Endothelial cell (in vitro differentiated cells): ENCODE measurements around the gene APCS. TPM values are rescaled to one million over a fixed set of nuclear protein-coding genes. Genes with fewer than 3 reads are reported as not detected.
A peak's percentile ranks its signal among the peaks of the same experiment; 100 is the strongest.

Experiments used
- DNase-seq: peaks from one replicate; pipeline ENCODE4 v3.0.0; 2021; ENCODE audit warnings: low spot score
- H3K27ac Mint-ChIP-seq: one replicate; pipeline ENCODE4 v1.8.0; 2021; ENCODE audit warnings: mixed read lengths, inconsistent platforms; ENCODE audit not compliant: unreplicated experiment
- H3K27me3 Mint-ChIP-seq: one replicate; pipeline ENCODE4 v1.8.0; 2021; ENCODE audit warnings: mild to moderate bottlenecking, moderate library complexity, mixed read lengths, inconsistent platforms; ENCODE audit not compliant: unreplicated experiment
- H3K36me3 Mint-ChIP-seq: one replicate; pipeline ENCODE4 v1.8.0; 2021; ENCODE audit warnings: mild to moderate bottlenecking, low read depth, mixed read lengths, inconsistent platforms; ENCODE audit not compliant: unreplicated experiment
- H3K4me1 Mint-ChIP-seq: one replicate; pipeline ENCODE4 v1.8.0; 2021; ENCODE audit warnings: mild to moderate bottlenecking, mixed read lengths, inconsistent platforms; ENCODE audit not compliant: unreplicated experiment
- H3K4me3 Mint-ChIP-seq: one replicate; pipeline ENCODE4 v1.8.0; 2021; ENCODE audit warnings: mild to moderate bottlenecking, mixed read lengths, inconsistent platforms; ENCODE audit not compliant: unreplicated experiment
- H3K9me3 Mint-ChIP-seq: one replicate; pipeline ENCODE4 v1.8.0; 2021; ENCODE audit warnings: mixed read lengths, inconsistent platforms; ENCODE audit not compliant: unreplicated experiment
- total RNA-seq: library from RNA; stranded (reverse); fragmentation: NEBNext Ultra II Directional; extraction: Animal tissue kit (Norgen Biotek cat#: 25700); gene quantifications from one replicate; pipeline ENCODE4 v1.2.1, GENCODE V29; 2021; ENCODE audit not compliant: unreplicated experiment
- TF ChIP-seq, protein P1 (sequence below): fragments of 200-600 bp; sonication (generic); IDR thresholded peaks from one replicate; pipeline ENCODE4 v1.5.0; 2021; ENCODE audit warnings: antibody characterized with exemption; ENCODE audit not compliant: unreplicated experiment

Gene APCS
- total RNA-seq, 1 donor from 2014 or later, result not detected

DNA sequence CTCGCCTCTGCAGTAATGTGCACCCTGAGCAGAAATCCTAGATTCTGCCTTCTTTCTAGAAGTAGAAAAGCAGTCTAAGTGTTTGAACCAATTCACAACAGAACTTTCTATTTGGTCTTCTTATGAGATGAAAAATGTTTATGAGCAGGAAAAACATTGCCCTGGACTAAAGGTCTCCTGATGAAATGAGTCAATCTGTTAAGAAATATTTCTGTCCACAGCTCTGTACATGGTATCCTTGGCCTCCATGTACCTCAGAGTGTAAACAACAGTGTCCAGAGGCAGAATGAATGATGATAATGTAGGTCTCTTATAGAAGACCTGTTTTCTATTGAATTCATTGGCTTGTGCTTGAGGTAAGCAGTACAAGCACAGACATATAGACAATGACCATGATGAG, 6.2 kb upstream of the APCS start:
- Mint-ChIP-seq H3K4me3 (no peak overlapping the region), H3K9me3 (no peaks in the 10 kb centered on the region), H3K36me3 (no peaks in the 10 kb centered on the region), H3K27ac (no peak overlapping the region), H3K27me3 (peaks cover 1% of the 10 kb centered on the region), H3K4me1 (no peaks in the 10 kb centered on the region)
- no peak for DNase-seq
- TF ChIP-seq, protein P1, sequence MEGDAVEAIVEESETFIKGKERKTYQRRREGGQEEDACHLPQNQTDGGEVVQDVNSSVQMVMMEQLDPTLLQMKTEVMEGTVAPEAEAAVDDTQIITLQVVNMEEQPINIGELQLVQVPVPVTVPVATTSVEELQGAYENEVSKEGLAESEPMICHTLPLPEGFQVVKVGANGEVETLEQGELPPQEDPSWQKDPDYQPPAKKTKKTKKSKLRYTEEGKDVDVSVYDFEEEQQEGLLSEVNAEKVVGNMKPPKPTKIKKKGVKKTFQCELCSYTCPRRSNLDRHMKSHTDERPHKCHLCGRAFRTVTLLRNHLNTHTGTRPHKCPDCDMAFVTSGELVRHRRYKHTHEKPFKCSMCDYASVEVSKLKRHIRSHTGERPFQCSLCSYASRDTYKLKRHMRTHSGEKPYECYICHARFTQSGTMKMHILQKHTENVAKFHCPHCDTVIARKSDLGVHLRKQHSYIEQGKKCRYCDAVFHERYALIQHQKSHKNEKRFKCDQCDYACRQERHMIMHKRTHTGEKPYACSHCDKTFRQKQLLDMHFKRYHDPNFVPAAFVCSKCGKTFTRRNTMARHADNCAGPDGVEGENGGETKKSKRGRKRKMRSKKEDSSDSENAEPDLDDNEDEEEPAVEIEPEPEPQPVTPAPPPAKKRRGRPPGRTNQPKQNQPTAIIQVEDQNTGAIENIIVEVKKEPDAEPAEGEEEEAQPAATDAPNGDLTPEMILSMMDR, result no peak

- Mint-ChIP-seq H3K9me3 (no peaks in the 10 kb centered on the region), H3K27me3 (no peaks in the 10 kb centered on the region), H3K36me3 (no peaks in the 10 kb centered on the region), H3K27ac (no peak overlapping the region), H3K4me3 (no peak overlapping the region), H3K4me1 (no peaks in the 10 kb centered on the region)
- TF ChIP-seq, protein P1, result no peak
- no peak for DNase-seq
Measured at GRCh38 chr1:159584536-159584935, 3.1 kb upstream of the APCS start.

DNA sequence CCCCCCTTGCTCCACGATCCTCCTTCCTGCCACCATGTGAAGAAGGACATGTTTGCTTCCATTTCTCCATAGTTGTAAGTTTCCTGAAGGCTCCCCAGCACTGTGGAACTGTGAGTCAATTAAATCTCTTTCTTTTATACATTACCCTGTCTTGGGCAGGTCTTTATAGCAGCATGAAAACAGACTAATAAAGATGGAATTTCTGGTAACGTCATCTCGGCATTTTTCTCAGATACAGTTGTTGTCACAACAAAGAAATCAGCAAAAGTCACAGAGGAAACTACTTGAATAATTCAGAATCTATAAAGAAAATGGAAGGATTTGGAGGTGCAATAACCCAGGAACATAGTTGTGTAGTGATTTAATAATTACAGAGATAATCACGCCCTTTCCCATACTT, 4.4 kb downstream of the APCS start:
- TF ChIP-seq, protein P1, result no peak
- Mint-ChIP-seq H3K27ac (no peak overlapping the region), H3K9me3 (no peaks in the 10 kb centered on the region), H3K4me3 (no peak overlapping the region), H3K36me3 (no peaks in the 10 kb centered on the region), H3K4me1 (peaks cover 19% of the 10 kb centered on the region), H3K27me3 (no peaks in the 10 kb centered on the region)
- no peak for DNase-seq

DNA sequence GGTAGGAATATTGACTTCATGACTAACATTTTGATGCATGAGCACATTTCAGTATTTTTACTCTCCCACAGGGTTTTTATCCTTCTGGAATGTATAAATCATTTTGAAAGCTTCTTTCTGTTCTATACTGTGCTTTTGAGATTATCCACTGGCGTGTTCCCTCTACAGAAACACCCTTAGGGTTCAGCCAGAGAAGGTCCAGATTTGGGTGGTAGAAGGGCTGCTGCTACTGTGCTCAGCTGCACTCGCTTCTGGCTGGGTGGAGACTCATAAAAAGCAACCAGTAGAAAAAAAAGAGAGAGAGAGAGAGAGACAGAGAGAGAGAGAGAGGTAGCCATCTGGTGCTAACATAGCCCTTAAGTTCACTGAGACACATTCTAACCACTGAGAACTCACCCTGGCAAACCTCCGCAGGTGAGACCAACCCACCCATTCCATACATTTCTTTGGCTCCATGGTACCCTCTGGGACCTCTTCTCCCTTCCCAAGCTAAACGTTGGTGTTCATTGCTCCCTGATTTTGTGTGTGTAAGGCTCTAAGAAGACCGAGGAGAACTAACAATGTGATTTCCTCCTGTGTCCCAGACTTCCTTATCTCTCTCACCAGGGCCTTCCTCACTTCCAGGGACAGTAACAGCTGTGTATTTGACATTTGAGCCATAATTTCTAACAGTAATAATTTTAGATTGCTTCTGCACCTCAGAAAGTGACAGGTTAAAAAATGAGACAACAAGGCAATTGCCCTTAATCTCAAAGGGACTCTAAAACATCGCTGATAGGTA, 7.2 kb downstream of the APCS start:
- Mint-ChIP-seq H3K27ac (peak overlapping the region; percentile 92), H3K27me3 (no peaks in the 10 kb centered on the region), H3K36me3 (no peaks in the 10 kb centered on the region), H3K4me3 (no peak overlapping the region), H3K4me1 (peaks cover 19% of the 10 kb centered on the region), H3K9me3 (no peaks in the 10 kb centered on the region)
- TF ChIP-seq, protein P1, result no peak
- DNase-seq, result no peak

- H3K36me3 Mint-ChIP-seq, result no peaks in the 10 kb centered on the region
- TF ChIP-seq, protein P1, result no peak
- H3K9me3 Mint-ChIP-seq, result peaks cover 6% of the 10 kb centered on the region
- H3K27me3 Mint-ChIP-seq, result no peaks in the 10 kb centered on the region
- peaks cover 19% of the 10 kb centered on the region for H3K4me1 Mint-ChIP-seq
- H3K27ac Mint-ChIP-seq, result peak overlapping the region; percentile 18
- no peak for DNase-seq
- no peak overlapping the region for H3K4me3 Mint-ChIP-seq
Measured at GRCh38 chr1:159598196-159598595, 10.6 kb downstream of the APCS start.
